Nucleus accumbens (tissue), 56 donors: ENCODE results near the gene SUMF1.

Source experiments
- DNase-seq, 56 donors: peaks; one replicate each; lab custom pipeline; 2025; lab: John Stamatoyannopoulos, UW

Gene SUMF1

GRCh38 chr3:4396006-4396405 is 71.1 kb downstream of the SUMF1 start:
- DNase-seq: no peak

- no peak for DNase-seq
These were observed 71.6 kb downstream of the SUMF1 start for GRCh38 chr3:4395448-4395847.

- no peak for DNase-seq
These were observed 72.5 kb downstream of the SUMF1 start for GRCh38 chr3:4394567-4394966.

DNA sequence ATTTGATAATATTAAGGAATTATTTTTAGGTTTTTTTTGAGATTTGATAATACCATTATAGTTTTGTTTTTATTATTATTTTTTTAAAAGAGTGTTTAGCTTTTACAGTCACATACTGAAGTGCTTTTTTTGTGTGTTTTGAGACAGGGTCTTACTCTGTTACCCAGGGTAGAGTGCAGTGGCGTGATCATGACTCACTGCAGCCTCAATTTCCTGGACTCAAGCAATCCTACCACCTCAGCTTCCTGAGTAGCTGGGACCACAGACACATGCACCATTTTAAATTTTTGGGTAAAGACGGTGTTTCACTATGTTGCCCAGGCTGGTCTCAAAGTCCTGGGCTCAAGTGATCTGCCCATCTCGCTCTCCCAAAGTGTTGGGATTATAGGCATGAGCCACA is 73.0 kb downstream of the SUMF1 start:
- DNase-seq: no peak

DNA sequence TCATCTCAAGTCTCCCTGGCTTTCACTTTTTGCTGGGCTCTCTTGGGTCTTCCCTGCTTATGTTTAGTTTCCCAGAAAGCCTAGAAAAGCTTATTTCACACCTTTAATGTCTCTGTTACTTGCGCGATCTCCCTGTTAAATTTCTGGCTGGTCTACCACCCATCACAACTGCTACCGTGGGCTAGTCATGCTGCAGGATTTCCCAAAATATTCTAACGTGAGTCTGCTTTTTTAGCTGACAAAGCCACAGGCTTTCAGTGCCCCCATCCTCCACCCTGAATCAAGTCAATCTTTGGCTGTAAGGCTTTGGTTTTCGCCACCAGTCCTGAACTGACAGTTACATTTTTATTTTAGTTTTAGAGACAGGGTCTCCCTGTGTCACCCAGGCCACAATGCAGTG is 74.1 kb downstream of the SUMF1 start:
- DNase-seq: no peak

DNA sequence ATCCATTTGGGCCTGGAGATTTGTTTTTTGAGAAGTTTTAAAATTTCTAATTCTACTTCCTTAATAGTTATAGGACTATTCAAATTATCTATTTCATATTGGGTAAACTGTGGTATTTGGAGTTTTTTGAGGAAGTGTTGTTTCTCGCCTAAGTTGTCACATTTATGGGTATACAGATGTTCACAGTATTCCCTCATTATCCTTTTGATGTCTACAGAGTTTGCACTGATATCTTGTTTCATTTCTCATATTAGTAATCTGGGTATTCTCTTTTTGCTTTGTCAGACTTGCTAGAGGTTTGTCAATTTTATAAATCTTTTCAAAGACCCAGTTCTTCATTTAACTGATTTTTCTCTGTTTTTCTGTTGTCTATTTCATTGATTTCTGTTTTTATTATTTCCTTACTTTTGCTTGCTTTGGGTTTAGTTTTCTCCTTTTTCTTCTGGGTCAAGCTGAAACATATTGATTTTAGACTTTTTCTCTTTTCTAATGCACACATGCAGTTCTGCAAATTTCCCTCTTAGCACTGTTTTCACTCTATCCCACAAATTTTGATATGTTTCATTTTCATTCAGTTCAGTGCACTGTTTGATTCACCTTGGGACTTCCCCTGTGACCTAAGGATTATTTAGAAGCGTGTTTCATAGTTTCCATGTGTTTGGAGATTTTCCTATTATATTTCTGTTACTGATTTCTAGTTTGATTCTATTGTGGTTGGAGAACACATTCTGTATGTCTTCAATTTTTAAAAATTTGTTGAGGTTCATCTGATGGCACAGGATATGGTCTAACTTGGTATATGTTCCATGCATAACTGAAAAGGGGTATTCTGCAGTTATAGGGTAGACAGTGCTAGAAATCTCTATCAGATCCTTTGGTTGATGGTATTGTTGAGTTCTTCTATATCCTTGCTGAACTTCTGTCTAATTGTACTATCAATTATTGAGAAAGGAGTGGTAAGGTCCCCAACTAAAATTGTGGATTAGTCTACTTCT is 79.6 kb downstream of the SUMF1 start:
- no peak for DNase-seq

GRCh38 chr3:4385201-4385600 is 81.9 kb downstream of the SUMF1 start:
- DNase-seq: no peak

DNA sequence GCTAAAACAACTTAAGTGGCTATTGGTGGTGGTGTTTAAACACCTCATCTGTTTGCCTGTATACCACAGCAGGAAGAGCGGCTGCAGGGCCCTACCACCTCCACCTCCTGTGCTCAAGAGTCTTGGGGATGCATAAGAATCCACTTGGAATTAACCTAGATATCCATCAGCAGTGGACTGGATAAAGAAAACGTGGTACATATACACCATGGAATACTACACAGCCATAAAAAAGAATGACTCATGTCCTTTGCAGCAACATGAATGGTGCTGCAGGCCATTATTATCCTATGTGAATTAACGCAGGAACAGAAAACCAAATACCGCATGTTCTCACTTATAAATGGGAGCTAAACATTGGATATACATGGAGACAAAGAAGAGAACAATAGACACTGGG is 87.1 kb downstream of the SUMF1 start:
- no peak for DNase-seq

- no peak for DNase-seq
These were observed 90.6 kb downstream of the SUMF1 start for GRCh38 chr3:4376499-4376898.

DNA sequence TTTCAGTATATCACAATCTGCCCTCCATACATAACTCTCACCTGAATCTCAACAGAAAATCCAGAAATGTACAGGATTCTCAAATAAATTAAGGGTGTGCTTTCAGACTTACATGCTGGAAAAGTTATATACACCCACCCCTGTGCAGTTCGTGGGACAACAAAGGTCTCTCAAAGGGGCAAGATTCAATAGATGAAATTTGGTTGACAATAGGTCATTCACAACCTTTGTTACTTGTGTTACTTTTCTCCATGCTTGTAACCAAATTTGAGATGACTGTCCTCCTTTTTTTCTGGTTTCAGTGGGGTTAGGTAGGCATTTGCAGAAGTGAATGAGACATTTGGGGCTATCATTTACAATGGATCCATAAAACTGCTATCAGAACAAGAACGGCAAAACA is 91.2 kb downstream of the SUMF1 start:
- DNase-seq: no peak

- no peak for DNase-seq
These were observed 93.4 kb downstream of the SUMF1 start for GRCh38 chr3:4373669-4374068.

GRCh38 chr3:4362523-4362922 is 104.5 kb downstream of the SUMF1 start:
- DNase-seq: no peak

DNA sequence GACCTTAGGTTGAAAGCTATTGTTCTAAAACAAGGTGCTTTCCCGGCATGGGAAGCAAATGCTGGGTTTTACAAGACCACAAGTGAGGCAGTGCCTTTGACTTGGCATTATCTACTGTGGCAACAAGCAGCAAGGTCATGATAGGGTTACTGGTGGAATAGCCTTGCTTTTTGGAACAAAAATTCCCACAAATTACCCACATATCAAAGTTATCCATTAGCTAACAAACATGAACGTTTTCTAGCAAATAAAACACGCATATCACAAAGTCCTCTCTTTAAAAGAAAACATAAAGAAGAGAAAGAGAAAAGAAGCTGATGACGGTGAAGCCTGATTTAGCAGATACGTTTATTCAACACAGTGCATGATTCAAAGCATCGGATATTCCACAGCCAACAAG is 106.3 kb downstream of the SUMF1 start:
- DNase-seq: no peak

DNA sequence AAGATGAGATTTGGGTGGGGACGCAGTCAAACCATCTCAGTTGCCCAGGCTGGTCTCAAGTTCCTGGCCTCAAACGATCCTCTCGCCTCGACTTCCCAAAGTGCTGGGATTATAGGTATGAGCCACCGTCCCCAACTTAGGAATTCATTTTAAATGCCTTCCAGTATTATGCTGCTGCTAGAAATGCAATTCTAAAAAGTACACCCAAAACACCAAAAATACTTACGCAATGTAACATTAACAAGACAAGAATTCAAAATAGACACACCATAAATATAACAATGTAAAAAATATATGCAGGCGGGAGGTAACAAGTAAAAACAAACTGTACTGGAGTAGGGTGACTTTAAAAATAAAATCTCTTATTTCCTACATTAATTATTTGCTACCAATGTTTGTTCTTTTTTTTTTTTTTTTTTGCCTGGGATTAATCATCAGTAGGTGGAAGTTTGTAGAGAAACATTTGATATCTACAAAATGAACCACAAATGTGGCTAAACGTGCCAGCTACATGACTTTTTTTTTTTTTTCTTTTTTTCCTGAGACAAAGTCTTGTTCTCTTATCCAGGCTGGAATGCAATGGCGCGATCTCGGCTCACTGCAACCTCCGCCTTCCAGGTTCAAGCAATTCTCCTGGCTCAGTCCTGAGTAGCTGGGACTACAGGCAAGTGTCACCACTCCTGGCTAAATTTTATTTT is 107.1 kb downstream of the SUMF1 start:
- no peak for DNase-seq

DNA sequence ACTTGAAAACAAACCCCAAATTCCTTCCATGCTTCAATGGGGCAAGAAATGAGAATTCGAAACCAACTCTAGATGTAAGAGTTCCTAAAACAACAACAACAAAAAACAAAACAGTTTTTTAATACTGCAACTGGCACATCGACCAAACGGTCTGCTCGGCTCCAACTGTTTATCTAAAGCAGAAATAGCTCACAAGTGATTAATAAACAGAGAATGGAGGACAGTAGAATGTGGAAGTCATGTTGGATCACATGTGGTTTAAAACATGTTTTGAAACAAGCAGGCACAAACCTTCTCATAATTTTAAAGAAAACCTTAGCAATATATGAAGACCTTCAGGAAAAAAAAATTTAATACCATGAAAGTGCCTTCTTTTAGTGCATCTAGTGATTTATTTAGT is 108.8 kb downstream of the SUMF1 start:
- DNase-seq: no peak

- no peak for DNase-seq
These were observed 110.3 kb downstream of the SUMF1 start for GRCh38 chr3:4356546-4357410.

- DNase-seq: no peak
These were observed 110.9 kb downstream of the SUMF1 start for GRCh38 chr3:4356220-4356540.

DNA sequence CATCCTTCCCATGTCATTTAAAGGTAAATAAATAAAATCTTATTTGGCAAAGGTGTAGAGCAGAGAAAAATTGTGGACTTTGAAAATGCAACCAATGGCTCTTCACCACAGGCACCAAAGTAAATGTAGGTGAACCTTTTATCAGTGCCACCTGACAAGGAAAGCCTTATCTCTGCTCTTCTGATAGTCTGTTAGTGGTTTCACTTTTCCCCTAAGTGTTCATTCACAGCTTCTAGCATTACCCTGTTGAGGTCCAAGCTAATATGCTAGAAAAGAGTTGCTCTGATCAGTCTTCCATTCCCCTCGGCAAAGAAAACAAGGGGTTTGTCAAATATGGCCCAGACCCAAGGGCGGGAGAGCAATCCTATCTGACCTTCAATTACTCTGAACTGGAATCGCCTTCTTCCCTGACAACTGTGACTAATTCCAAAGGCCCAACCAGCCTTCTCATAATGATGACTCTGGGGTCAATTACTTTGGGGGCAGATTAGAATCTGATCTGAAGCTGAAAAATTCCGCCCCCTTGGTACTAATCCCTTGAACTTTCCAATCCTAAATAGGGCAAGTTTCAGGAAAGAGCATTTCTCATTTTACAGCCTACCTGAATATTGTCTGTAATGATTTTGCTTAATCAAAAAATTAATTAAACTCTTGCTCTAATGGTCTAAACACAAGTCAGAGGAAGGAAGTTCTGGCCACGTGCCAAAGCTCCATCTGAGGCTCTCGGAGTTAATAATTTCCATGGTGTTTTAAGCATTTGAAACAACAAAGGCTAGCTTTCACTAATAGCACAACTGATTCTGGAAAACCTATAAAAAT is 111.5 kb downstream of the SUMF1 start:
- peak in 4 of 56 donors; percentile 5 to 26 (median 12) for DNase-seq

GRCh38 chr3:4351872-4352271 is 115.2 kb downstream of the SUMF1 start:
- no peak for DNase-seq
